Neural progenitor cell (in vitro differentiated cells): ENCODE results near the gene R3HDM2.

Experiments
- CTCF ChIP-seq: fragments of 200-600 bp; sonication (generic); IDR thresholded peaks from 2 replicates; pipeline ENCODE4 v1.5.1; 2017; ENCODE audit warnings: antibody characterized with exemption, mild to moderate bottlenecking
- EZH2 ChIP-seq: fragments of 200-600 bp; sonication (generic); IDR thresholded peaks from 2 replicates; pipeline ENCODE4 v1.6.1; 2017; ENCODE audit warnings: antibody characterized with exemption, mild to moderate bottlenecking, moderate library complexity
- EZH2phosphoT487 ChIP-seq: fragments of 200-600 bp; sonication (generic); IDR thresholded peaks from 2 replicates; pipeline ENCODE4 v1.6.1; 2017; ENCODE audit warnings: antibody characterized with exemption

DNA sequence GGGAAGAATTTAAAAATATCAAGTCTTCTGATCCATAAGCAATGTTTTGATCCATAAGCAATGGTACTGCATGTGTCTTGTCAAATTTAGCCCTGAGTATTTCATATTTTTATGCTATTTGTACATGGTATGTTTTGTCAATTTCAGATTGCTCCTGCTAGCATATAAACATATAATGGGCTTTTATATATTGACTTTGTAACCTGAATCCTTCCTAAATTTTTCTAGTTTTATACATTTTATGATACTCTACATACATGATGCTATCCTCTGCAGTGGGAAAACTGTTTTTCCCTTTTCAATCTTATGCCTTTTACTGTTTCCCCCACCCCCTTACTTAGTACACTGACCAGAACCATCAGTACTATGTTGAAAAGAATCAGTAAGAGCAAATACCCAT, 75.1 kb downstream of the R3HDM2 start:
- TF ChIP-seq CTCF (no peak), EZH2 (no peak), EZH2phosphoT487 (no peak)
